PC-9 (cell line): ENCODE results near the gene NUDT3. TPM values are rescaled to one million over a fixed set of nuclear protein-coding genes. Genes with fewer than 3 reads are reported as not detected.

Source experiments
- BruUV-seq: library from RNA; stranded (reverse); fragments of 400-500 nt; replicated peaks from 2 replicates; lab custom pipeline; 2021; lab: Mats Ljungman, UMichigan
- CTCF ChIA-PET: fragments of 300-600 bp; sonication (Branson Sonifier 250); formaldehyde crosslinking; loops from one replicate; lab custom pipeline; 2022; ENCODE audit warnings: antibody characterized with exemption; lab: Charles Lee
- POLR2A ChIA-PET: fragments of 300-600 bp; sonication (Branson Sonifier 250); formaldehyde crosslinking; loops from one replicate; lab custom pipeline; 2022; ENCODE audit warnings: antibody characterized with exemption; ENCODE audit not compliant: unreplicated experiment; lab: Charles Lee
- DNase-seq, 2 experiments: peaks; one replicate each; pipeline versions ENCODE4 v3.0.0 to v3.0.0-alpha.2; 2015 to 2022; ENCODE audit warnings: mixed read lengths in 1 of 2
- H2AFZ ChIP-seq: fragments of 200-600 bp; sonication (generic); 2 replicates; pipeline ENCODE4 v1.8.1; 2017; ENCODE audit warnings: antibody characterized with exemption
- H3F3A ChIP-seq: fragments of 200-600 bp; sonication (generic); 2 replicates; pipeline ENCODE4 v1.8.1; 2017; ENCODE audit warnings: antibody characterized with exemption, mild to moderate bottlenecking, low read depth; ENCODE audit not compliant: insufficient read depth
- H3K27ac ChIP-seq: fragments of 200-600 bp; sonication (generic); 2 replicates; pipeline ENCODE4 v1.6.1; 2016; ENCODE audit warnings: mixed run types
- H3K27me3 ChIP-seq: fragments of 200-600 bp; sonication (generic); 2 replicates; pipeline ENCODE4 v1.6.1; 2016; ENCODE audit warnings: low read depth, mixed run types; ENCODE audit not compliant: insufficient read depth
- H3K36me3 ChIP-seq: fragments of 200-600 bp; sonication (generic); 2 replicates; pipeline ENCODE4 v1.6.1; 2016; ENCODE audit warnings: low read depth, mixed run types
- H3K4me1 ChIP-seq: fragments of 200-600 bp; sonication (generic); replicated peaks from 2 replicates; pipeline ENCODE4 v1.6.1; 2016; ENCODE audit warnings: mixed run types; ENCODE audit not compliant: insufficient read depth
- H3K4me2 ChIP-seq: fragments of 200-600 bp; sonication (generic); 2 replicates; pipeline ENCODE4 v1.6.1; 2017; ENCODE audit warnings: mixed run types
- H3K4me3 ChIP-seq: fragments of 200-600 bp; sonication (generic); 2 replicates; pipeline ENCODE4 v1.6.1; 2016; ENCODE audit warnings: mixed run types
- H3K79me2 ChIP-seq: fragments of 200-600 bp; sonication (generic); 2 replicates; pipeline ENCODE4 v1.6.1; 2017; ENCODE audit warnings: low read depth, mixed run types
- H3K9me2 ChIP-seq: fragments of 200-600 bp; sonication (generic); 2 replicates; pipeline ENCODE4 v1.8.1; 2017; ENCODE audit warnings: mild to moderate bottlenecking; ENCODE audit not compliant: insufficient read depth
- H3K9me3 ChIP-seq: fragments of 200-600 bp; sonication (generic); 2 replicates; pipeline ENCODE4 v1.8.1; 2016; ENCODE audit warnings: low read depth; ENCODE audit not compliant: insufficient read depth
- H4K20me1 ChIP-seq: fragments of 200-600 bp; sonication (generic); 2 replicates; pipeline ENCODE4 v1.8.1; 2017; ENCODE audit not compliant: insufficient read depth
- EZH2 ChIP-seq: fragments of 200-600 bp; sonication (generic); IDR thresholded peaks from 2 replicates; pipeline ENCODE4 v1.8.0; 2017; ENCODE audit warnings: antibody characterized with exemption, low read depth
- intact Hi-C: fragments of 100-400 bp; cut with micrococcal nuclease; formaldehyde crosslinking; loops from one replicate; pipeline ENCODE4 v1.10.0; 2022; ENCODE audit not compliant: unreplicated experiment
- total RNA-seq: library from RNA; stranded (reverse); gene quantifications from 2 replicates; pipeline ENCODE4 v1.2.3, GENCODE V29; 2021
- TF ChIP-seq, protein P1 (sequence below): fragments of 200-600 bp; sonication (generic); conservative IDR thresholded peaks from 2 replicates; pipeline ENCODE4 v1.6.1; 2017; ENCODE audit warnings: mixed run types, antibody characterized with exemption, mild to moderate bottlenecking, moderate library complexity

NUDT3 gene
- total RNA-seq, 1 experiment from 2014 or later = 19.1 TPM

- CTCF ChIA-PET = interaction anchor here (0.5 kb wide), 1 partner anchor 1204 kb away, joined by 3 read pairs; no protein-coding TSS in a partner anchor
- BruUV-seq = TSS peak; percentile 72
- intact Hi-C loops = no loop called here
These were observed 73.7 kb downstream of the NUDT3 start for GRCh38 chr6:34318499-34319470.

DNA sequence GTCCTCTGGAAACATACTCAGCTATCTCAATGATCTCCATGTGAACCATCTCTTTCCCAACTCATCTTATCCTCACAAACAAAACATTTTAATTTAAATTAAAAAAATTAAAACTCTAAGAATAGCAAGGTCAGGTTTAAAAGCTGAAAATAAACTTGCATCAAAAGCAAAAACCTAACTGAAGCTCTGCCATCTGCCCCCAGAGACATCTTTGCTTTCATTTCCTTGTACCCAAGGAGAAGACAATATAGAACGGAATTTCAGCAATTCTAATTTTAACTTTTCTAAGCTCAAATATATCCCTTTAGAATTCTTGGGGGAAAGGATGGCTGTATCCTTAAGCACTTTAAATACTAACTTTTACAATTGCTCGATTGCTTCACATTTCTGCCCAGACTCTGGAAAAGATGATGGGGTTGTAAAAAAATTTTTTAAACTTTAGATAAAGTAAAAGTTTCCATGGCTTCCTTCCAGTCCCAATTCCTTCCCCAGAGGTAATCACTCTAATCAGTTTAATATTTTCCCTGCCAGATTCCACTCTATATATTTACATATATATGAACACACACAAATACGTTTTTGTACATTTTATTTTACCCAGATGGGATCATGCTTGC is 74.5 kb downstream of the NUDT3 start:
- Histone ChIP-seq H3K9me2 (no peaks in the 10 kb centered on the region; the same call in 1 of the 2 replicates), H3K9me3 (no peaks in the 10 kb centered on the region), H3K27me3 (no peaks in the 10 kb centered on the region), H3K4me1 (peaks cover 40% of the 10 kb centered on the region), H3F3A (peaks cover 33% of the 10 kb centered on the region), H3K79me2 (peaks cover 68% of the 10 kb centered on the region), H3K36me3 (no peaks in the 10 kb centered on the region; the same call in 1 of the 2 replicates), H3K27ac (peak overlapping the region; percentile 90), H3K4me3 (no peak overlapping the region), H4K20me1 (no peaks in the 10 kb centered on the region), H3K4me2 (peak overlapping the region; percentile 59; the same call in 1 of the 2 replicates), H2AFZ (no peak overlapping the region)
- BruUV-seq = no TSS peak
- TF ChIP-seq, protein P1, sequence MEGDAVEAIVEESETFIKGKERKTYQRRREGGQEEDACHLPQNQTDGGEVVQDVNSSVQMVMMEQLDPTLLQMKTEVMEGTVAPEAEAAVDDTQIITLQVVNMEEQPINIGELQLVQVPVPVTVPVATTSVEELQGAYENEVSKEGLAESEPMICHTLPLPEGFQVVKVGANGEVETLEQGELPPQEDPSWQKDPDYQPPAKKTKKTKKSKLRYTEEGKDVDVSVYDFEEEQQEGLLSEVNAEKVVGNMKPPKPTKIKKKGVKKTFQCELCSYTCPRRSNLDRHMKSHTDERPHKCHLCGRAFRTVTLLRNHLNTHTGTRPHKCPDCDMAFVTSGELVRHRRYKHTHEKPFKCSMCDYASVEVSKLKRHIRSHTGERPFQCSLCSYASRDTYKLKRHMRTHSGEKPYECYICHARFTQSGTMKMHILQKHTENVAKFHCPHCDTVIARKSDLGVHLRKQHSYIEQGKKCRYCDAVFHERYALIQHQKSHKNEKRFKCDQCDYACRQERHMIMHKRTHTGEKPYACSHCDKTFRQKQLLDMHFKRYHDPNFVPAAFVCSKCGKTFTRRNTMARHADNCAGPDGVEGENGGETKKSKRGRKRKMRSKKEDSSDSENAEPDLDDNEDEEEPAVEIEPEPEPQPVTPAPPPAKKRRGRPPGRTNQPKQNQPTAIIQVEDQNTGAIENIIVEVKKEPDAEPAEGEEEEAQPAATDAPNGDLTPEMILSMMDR = no peak
- no peak for TF ChIP-seq EZH2
- ChIA-PET CTCF (interaction anchor here (0.7 kb wide), 1 partner anchor 42 kb away, joined by 3 read pairs; no protein-coding TSS in a partner anchor), POLR2A (no interaction called here)
- intact Hi-C loops = no loop called here
- no peak for DNase-seq

More at GRCh38 chr6:34318499-34319470, 73.7 kb downstream of the NUDT3 start:
- H3F3A ChIP-seq = peaks cover 33% of the 10 kb centered on the region
- H3K4me1 ChIP-seq = peaks cover 40% of the 10 kb centered on the region
- no peak overlapping the region for H3K4me3 ChIP-seq
- no peaks in the 10 kb centered on the region; the same call in 1 of the 2 replicates for H3K9me2 ChIP-seq
- 0 out of 2 replicates have a peak overlapping the region, but pooled peaks have one; percentile 3 for H2AFZ ChIP-seq
- H4K20me1 ChIP-seq = no peaks in the 10 kb centered on the region
- TF ChIP-seq EZH2 = no peak
- TF ChIP-seq, protein P1 = no peak
- POLR2A ChIA-PET = interaction anchor here (0.7 kb wide), 2 partner anchors 33 to 40 kb away, joined by 3 read pairs; no protein-coding TSS in a partner anchor
- peak overlapping the region; percentile 90 for H3K27ac ChIP-seq
- H3K79me2 ChIP-seq = peaks cover 76% of the 10 kb centered on the region
- H3K27me3 ChIP-seq = no peaks in the 10 kb centered on the region
- H3K9me3 ChIP-seq = no peaks in the 10 kb centered on the region
- H3K36me3 ChIP-seq = no peaks in the 10 kb centered on the region; the same call in 1 of the 2 replicates
- peak overlapping the region; percentile 59 for H3K4me2 ChIP-seq
- no peak for DNase-seq

DNA sequence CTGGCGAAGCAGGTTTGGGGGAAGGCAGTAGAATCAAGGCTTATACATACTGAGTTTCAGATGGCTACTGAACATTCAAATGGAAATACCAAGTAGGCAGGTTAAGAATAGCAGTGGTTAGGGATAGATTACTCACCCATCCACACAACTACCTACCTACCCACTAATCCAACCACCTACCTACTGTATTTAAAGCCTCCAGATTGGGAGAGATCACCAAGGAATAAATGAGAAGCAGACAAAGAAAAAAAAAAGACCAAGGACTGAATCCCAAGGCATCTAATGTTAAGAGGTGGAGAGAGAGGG is 75.3 kb downstream of the NUDT3 start:
- H2AFZ ChIP-seq = no peak overlapping the region
- peaks cover 40% of the 10 kb centered on the region for H3K4me1 ChIP-seq
- H3K4me2 ChIP-seq = no peak overlapping the region
- intact Hi-C loops = no loop called here
- TF ChIP-seq EZH2 = no peak
- TF ChIP-seq, protein P1 = no peak
- H3K36me3 ChIP-seq = no peaks in the 10 kb centered on the region; the same call in 1 of the 2 replicates
- H3K9me3 ChIP-seq = no peaks in the 10 kb centered on the region
- no peak overlapping the region for H3K4me3 ChIP-seq
- H3K9me2 ChIP-seq = no peaks in the 10 kb centered on the region; the same call in 1 of the 2 replicates
- H3K79me2 ChIP-seq = peaks cover 59% of the 10 kb centered on the region
- H4K20me1 ChIP-seq = no peaks in the 10 kb centered on the region
- peaks cover 33% of the 10 kb centered on the region for H3F3A ChIP-seq
- ChIA-PET POLR2A (no interaction called here), CTCF (interaction anchor here (0.7 kb wide), 1 partner anchor 43 kb away, joined by 3 read pairs; no protein-coding TSS in a partner anchor)
- DNase-seq = no peak
- BruUV-seq = no TSS peak
- H3K27me3 ChIP-seq = no peaks in the 10 kb centered on the region
- no peak overlapping the region for H3K27ac ChIP-seq
